HepG2 (cell line): ENCODE measurements around the gene TXNRD3. TPM values are rescaled to one million over a fixed set of nuclear protein-coding genes. Genes with fewer than 3 reads are reported as not detected.

ENCODE experiments used
- ATF7-NPFF ChIP-seq: sonication (generic); formaldehyde crosslinking; IDR thresholded peaks from 2 replicates; pipeline ENCODE4 v1.8.1; 2023; ENCODE audit warnings: mild to moderate bottlenecking, low read depth, missing genetic modification reagents, moderate library complexity
- CBX1 ChIP-seq: IDR thresholded peaks from one replicate; pipeline ENCODE4 v1.6.1; 2016; ENCODE audit warnings: antibody characterized with exemption, low read depth
- CTCF ChIP-seq: sonication (generic); formaldehyde crosslinking; IDR thresholded peaks from 2 replicates; pipeline ENCODE4 v1.5.0; 2020; ENCODE audit warnings: mild to moderate bottlenecking, missing genetic modification reagents, moderate library complexity
- DPF2 ChIP-seq: sonication (generic); formaldehyde crosslinking; IDR thresholded peaks from 2 replicates; pipeline ENCODE4 v1.4.0; 2020; ENCODE audit warnings: mild to moderate bottlenecking, low read depth, missing genetic modification reagents, borderline replicate concordance
- HNRNPL ChIP-seq: fragments of 200-400 bp; formaldehyde crosslinking; IDR thresholded peaks from 2 replicates; pipeline ENCODE4 v1.6.1; 2017; ENCODE audit warnings: mild to moderate bottlenecking, low read depth, low read length
- JARID2 ChIP-seq: sonication (generic); formaldehyde crosslinking; IDR thresholded peaks from 2 replicates; pipeline ENCODE4 v1.8.1; 2023; ENCODE audit warnings: missing genetic modification reagents, inconsistent platforms; ENCODE audit not compliant: insufficient replicate concordance
- MXD4 ChIP-seq: IDR thresholded peaks from 2 replicates; pipeline ENCODE4 v1.6.1; 2016; ENCODE audit warnings: mild to moderate bottlenecking, missing biosample characterization, missing genetic modification reagents
- NFKBIZ ChIP-seq: IDR thresholded peaks from 2 replicates; pipeline ENCODE4 v1.6.1; 2018; ENCODE audit warnings: missing genetic modification reagents, missing compliant biosample characterization
- ONECUT2 ChIP-seq: sonication (generic); formaldehyde crosslinking; IDR thresholded peaks from 2 replicates; pipeline ENCODE4 v1.4.0; 2020; ENCODE audit warnings: missing genetic modification reagents
- PAF1 ChIP-seq: IDR thresholded peaks from 2 replicates; pipeline ENCODE4 v1.6.1; 2016; ENCODE audit warnings: missing genetic modification reagents, missing compliant biosample characterization
- PREB ChIP-seq: sonication (generic); formaldehyde crosslinking; IDR thresholded peaks from 2 replicates; pipeline ENCODE4 v1.4.0; 2020; ENCODE audit warnings: missing genetic modification reagents
- PRMT3 ChIP-seq: sonication (generic); formaldehyde crosslinking; IDR thresholded peaks from 2 replicates; pipeline ENCODE4 v1.8.1; 2022; ENCODE audit warnings: low read depth, mild to moderate bottlenecking, moderate library complexity, missing genetic modification reagents, borderline replicate concordance
- RARG ChIP-seq: sonication (generic); formaldehyde crosslinking; IDR thresholded peaks from 2 replicates; pipeline ENCODE4 v1.4.0; 2020; ENCODE audit warnings: low read depth, mild to moderate bottlenecking, missing genetic modification reagents
- RCOR2 ChIP-seq: IDR thresholded peaks from 2 replicates; pipeline ENCODE4 v1.6.1; 2016; ENCODE audit warnings: missing biosample characterization, missing genetic modification reagents
- RFXAP ChIP-seq: sonication (generic); formaldehyde crosslinking; IDR thresholded peaks from 2 replicates; pipeline ENCODE4 v1.4.0; 2020; ENCODE audit warnings: missing genetic modification reagents, borderline replicate concordance
- RNF2 ChIP-seq: fragments of 450-650 bp; conservative IDR thresholded peaks from 2 replicates; pipeline ENCODE4 v1.6.1; 2016; ENCODE audit warnings: low read depth
- RXRB ChIP-seq: IDR thresholded peaks from 2 replicates; pipeline ENCODE4 v1.6.1; 2016; ENCODE audit warnings: borderline replicate concordance, missing genetic modification reagents, missing compliant biosample characterization
- SMC3 ChIP-seq: IDR thresholded peaks from 2 replicates; pipeline ENCODE4 v1.6.1; 2011; ENCODE audit warnings: low read length, improper control_type of control experiment
- XRCC5 ChIP-seq: fragments of 200-400 bp; formaldehyde crosslinking; optimal IDR thresholded peaks from 2 replicates; pipeline ENCODE3; 2017; ENCODE audit warnings: mild to moderate bottlenecking, low read length
- ZEB1 ChIP-seq: IDR thresholded peaks from 2 replicates; pipeline ENCODE4 v1.6.1; 2012; ENCODE audit warnings: mild to moderate bottlenecking, low read depth, inconsistent platforms; ENCODE audit not compliant: insufficient replicate concordance
- ZFP1 ChIP-seq: IDR thresholded peaks from 2 replicates; pipeline ENCODE4 v1.6.1; 2016
- ZNF121 ChIP-seq: sonication (generic); formaldehyde crosslinking; IDR thresholded peaks from 2 replicates; pipeline ENCODE4 v1.5.0; 2020; ENCODE audit warnings: mild to moderate bottlenecking, missing genetic modification reagents
- ZNF282 ChIP-seq: fragments of 450-650 bp; IDR thresholded peaks from 2 replicates; pipeline ENCODE4 v1.6.1; 2018; ENCODE audit not compliant: partially characterized antibody
- ZNF350 ChIP-seq: sonication (generic); formaldehyde crosslinking; IDR thresholded peaks from 2 replicates; pipeline ENCODE4 v1.4.0; 2020; ENCODE audit warnings: mild to moderate bottlenecking, low read depth, missing genetic modification reagents, borderline replicate concordance
- ZNF44 ChIP-seq: sonication (generic); formaldehyde crosslinking; IDR thresholded peaks from 2 replicates; pipeline ENCODE4 v1.5.1; 2020; ENCODE audit warnings: mild to moderate bottlenecking, missing genetic modification reagents
- ZNF563 ChIP-seq: sonication (generic); formaldehyde crosslinking; IDR thresholded peaks from 2 replicates; pipeline ENCODE4 v1.8.0; 2022; ENCODE audit warnings: mild to moderate bottlenecking, moderate library complexity, missing genetic modification reagents
- ZNF569 ChIP-seq: sonication (generic); formaldehyde crosslinking; IDR thresholded peaks from 2 replicates; pipeline ENCODE4 v1.5.0; 2020; ENCODE audit warnings: mild to moderate bottlenecking, missing genetic modification reagents, moderate library complexity, borderline replicate concordance
- ZNF703 ChIP-seq: sonication (generic); formaldehyde crosslinking; IDR thresholded peaks from 2 replicates; pipeline ENCODE4 v1.5.1; 2020; ENCODE audit warnings: missing genetic modification reagents, mild to moderate bottlenecking, moderate library complexity, borderline replicate concordance
- ZNF747 ChIP-seq: sonication (generic); formaldehyde crosslinking; IDR thresholded peaks from 2 replicates; pipeline ENCODE4 v1.8.1; 2023; ENCODE audit warnings: missing genetic modification reagents, mild to moderate bottlenecking, borderline replicate concordance
- ZNF800 ChIP-seq: sonication (generic); formaldehyde crosslinking; IDR thresholded peaks from 2 replicates; pipeline ENCODE4 v1.4.0; 2020; ENCODE audit warnings: missing genetic modification reagents
- polyA plus RNA-seq, 8 experiments: library from polyadenylated mRNA; depleted of rRNA in 3 of 8; stranded (reverse) in 7 of 8; unstranded in 1 of 8; fragments of >200 nt; fragmentation: Illumina TruSeq in 4 of 8; extraction: Trizol in 4 of 8; gene quantifications; 2 replicates each; pipeline versions ENCODE4 v1.2.1 to v1.2.3, GENCODE V29; 2011 to 2016; ENCODE audit warnings: low read depth in 4 of 8, missing spikeins in 1 of 8, mixed read lengths in 1 of 8; ENCODE audit not compliant: insufficient read depth in 1 of 8
- total RNA-seq, 5 experiments: library from RNA; depleted of rRNA; stranded (reverse); fragments of >200 nt; fragmentation: Illumina TruSeq; extraction: Trizol; gene quantifications; 2 replicates each; pipeline ENCODE4 v1.2.3, GENCODE V29; 2016; ENCODE audit warnings: low read depth in 1 of 5

The TXNRD3 gene
- total and polyA plus RNA-seq, 2 of the 13 experiments (the other 11 are each of a cell fraction or from before 2014, with no cell fraction given) = 4.8 to 20.7 TPM

- TF ChIP-seq ATF7-NPFF (CRISPR knock-in tag) = no peak
- TF ChIP-seq SMC3 = peak; percentile 55
- no peak for TF ChIP-seq RCOR2 (CRISPR knock-in tag)
- no peak for TF ChIP-seq PRMT3 (CRISPR knock-in tag)
- TF ChIP-seq ZNF747 = no peak
- TF ChIP-seq ZNF121 = no peak
- no peak for TF ChIP-seq ZNF282
- TF ChIP-seq JARID2 (CRISPR knock-in tag) = no peak
- TF ChIP-seq CTCF (CRISPR knock-in tag) = peak; percentile 97
- no peak for TF ChIP-seq ZNF563
- no peak for TF ChIP-seq PREB (CRISPR knock-in tag)
- TF ChIP-seq ZFP1 (CRISPR knock-in tag) = no peak
- TF ChIP-seq DPF2 = no peak
- no peak for TF ChIP-seq ZNF800
- TF ChIP-seq CBX1 = no peak
- TF ChIP-seq RXRB = no peak
- no peak for TF ChIP-seq ZNF350 (CRISPR knock-in tag)
- no peak for TF ChIP-seq ZNF703 (CRISPR knock-in tag)
- no peak for TF ChIP-seq RNF2
- TF ChIP-seq ZNF44 = 0 out of 2 replicates have a peak, but pooled peaks have one; percentile 54
- TF ChIP-seq HNRNPL = no peak
- TF ChIP-seq RFXAP (CRISPR knock-in tag) = 0 out of 2 replicates have a peak, but pooled peaks have one; percentile 38
- no peak for TF ChIP-seq NFKBIZ (CRISPR knock-in tag)
- no peak for TF ChIP-seq RARG (CRISPR knock-in tag)
- TF ChIP-seq PAF1 (CRISPR knock-in tag) = no peak
- TF ChIP-seq ZEB1 = no peak
- no peak for TF ChIP-seq ONECUT2
- no peak for TF ChIP-seq ZNF569 (CRISPR knock-in tag)
- TF ChIP-seq MXD4 = peak; percentile 34; the same call in 1 of the 2 replicates
- peak; percentile 81 for TF ChIP-seq XRCC5
Observed at GRCh38 chr3:126679318-126679751, 24.4 kb upstream of the TXNRD3 start (continued).
